GM19035 (cell line): Measurements from ENCODE around the gene CBR1.
"Not testable (repeated sequence)": the region's sequence is repeated elsewhere in the genome, so short reads cannot be mapped to it uniquely, and the experiment has no call there.

Experiments
- ATAC-seq: cut with Tn5 transposase; IDR thresholded peaks from one replicate; pipeline ENCODE4 v1.9.1; 2021; ENCODE audit not compliant: unreplicated experiment

The CBR1 gene

DNA sequence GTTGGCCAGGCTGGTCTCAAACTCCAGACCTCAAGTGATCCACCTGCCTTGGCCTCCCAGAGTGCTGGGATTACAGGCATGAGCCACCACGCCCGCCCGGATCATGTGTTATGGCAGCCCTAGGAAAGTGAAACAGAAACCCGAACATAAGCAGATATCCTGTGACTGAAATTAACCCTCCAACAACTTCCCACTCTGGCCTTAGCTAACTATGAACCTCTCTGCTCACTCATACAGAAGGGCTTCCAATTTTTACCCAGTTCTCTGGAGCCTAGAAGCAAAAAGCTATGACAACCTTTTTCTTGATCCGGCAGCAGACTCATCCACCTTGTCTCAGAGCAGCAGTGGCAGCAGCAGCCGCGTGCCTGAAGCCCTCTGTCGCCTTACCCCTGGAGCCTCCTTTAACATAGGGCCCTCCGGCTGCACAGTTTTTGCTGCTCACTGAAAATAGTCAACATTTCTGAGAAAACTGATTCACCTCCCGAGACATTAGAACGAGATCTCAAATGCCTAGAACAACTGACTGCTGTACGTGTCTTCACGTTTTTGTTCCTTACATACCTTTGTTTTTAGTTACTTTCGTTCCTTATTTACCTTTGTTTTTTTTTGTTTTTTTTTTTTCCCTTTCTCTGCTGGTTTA, 9.3 kb downstream of the CBR1 start:
- no peak for ATAC-seq

GRCh38 chr21:36079671-36080070, 9.8 kb downstream of the CBR1 start:
- no peak for ATAC-seq

DNA sequence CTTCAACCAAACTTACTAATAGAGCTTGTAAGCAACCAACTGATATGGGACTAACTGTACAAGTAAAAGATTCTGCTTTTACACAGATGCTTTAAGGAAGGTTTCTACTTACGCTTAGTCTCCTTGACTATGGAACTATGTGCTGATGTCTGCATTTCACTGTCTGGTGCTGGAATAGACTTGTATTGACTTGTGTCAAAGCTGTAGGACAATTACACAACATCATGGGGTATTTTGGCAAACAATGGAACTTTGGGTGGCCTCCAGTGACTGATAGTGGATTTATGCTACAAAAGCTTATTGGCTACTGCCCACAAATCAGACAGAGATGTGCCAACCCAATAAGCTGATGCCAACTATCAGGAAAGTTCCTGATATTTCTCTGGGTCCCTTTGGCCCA, 10.6 kb downstream of the CBR1 start:
- no peak for ATAC-seq

DNA sequence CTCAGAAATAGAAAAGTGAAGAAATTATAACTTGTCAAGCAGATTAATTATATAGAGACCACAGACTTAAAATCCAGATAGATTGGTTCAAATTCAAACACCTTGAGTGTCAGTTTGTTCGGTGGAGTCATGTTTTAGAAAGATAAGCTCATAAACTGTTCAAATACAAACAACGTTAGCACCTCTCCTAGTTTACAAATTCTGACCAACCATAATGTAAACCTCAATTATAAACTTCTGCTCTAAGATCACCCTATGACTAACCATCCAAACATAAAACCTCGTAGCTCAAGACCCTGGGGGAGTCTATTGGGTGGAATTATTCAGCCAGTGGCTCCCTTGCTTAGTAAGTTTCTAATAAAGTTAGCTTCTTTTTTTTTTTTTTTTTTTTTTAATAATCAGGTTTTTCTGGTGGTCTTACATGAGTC, 12.4 kb downstream of the CBR1 start:
- no peak for ATAC-seq

GRCh38 chr21:36087362-36088138, 17.7 kb downstream of the CBR1 start:
- no peak for ATAC-seq

GRCh38 chr21:36089946-36090345, 20.1 kb downstream of the CBR1 start:
- no peak for ATAC-seq

GRCh38 chr21:36092681-36093080, 22.9 kb downstream of the CBR1 start:
- no peak for ATAC-seq

DNA sequence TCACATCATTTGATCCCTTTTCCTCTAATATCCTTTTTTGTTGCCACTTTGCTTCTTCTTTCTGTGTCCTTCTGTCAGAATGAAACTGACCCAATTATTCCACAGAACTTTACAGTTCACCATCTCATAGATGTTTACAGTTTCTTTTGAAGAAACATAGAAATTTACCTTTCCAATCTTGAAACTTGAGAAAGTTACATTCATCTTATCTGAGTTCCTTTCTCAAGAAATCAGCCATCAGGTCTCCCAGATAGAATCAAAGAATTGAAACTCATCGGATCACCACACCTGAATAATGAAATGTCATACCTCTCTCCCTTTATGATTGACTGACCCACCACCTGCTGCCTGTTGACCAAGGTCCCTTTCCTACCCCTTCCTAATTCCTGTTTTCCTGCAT, 23.7 kb downstream of the CBR1 start:
- no peak for ATAC-seq

DNA sequence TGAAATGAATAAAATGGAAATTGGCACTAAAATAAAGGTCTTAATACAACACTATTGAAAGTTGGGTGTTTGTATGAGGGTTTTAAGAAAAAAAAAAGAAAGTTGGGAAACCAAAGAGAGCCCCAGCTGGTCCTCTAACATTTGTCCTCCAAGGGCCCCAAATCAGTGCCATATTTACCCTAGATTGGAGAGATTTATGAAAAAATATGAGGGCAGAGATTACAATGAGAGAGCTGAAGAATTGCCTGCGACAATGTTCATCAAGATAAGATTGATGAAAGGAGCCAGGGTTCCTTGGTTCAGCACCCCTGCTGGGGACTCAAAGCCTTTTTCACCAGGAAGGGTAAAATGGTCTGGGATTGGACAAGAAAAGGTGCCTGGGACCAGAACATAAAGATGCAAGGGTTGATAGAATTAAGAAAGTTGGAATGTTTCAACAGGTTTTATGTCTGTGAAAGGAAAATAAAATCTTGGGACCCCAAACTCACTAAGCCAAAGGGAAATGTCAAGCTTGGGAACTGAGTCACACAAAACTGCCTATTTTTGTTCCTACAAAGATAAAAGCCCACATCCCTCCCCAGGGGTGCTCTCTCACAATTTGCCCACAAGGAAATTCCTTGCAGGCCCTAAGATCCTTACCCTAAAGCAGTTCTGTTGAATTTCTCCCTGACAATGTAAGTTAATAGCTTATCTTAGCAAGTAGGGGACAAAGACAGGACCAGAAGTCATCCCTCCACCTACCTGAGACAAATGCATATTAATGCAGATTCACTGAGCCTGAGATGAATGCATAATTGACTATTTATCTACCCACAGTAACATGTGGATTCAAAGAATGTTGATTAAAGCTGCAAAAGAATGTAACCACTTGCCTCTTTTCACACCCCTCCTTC, 26.8 kb downstream of the CBR1 start:
- no peak for ATAC-seq

DNA sequence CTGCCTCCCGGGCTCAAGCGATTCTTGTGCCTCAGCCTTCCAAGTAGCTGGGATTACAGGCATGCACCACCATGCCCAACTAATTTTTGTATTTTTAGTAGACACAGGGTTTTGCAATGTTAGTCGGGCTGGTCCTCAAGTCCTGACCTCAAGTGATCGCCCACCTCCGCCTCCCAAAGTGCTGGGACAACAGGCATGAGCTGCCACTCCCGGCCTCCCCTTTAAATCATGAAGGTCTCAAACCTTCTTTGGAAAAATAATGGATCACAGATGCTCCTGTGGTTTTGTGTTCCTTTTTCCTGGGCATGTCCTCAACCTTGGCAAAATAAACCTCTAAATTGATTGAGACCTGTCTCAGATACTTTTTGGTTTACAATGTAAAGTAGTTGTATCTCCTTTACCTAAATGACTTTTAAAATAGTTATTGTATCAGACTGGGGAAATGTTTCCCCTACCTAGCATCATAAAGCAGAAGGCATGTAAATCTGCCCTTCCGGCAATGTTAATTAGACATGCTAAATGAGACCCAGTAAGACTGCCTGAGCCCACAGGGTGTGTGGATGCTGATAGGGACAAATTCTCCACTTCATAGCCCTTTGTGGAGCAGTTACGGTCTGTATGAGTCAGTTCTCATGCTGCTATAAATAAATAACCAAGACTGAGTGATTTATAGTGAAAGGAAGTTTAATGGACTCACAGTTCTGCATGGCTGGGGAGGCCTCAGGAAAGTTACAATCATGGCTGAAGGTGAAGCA, 27.8 kb downstream of the CBR1 start:
- no peak for ATAC-seq

- ATAC-seq = no peak
Measured at GRCh38 chr21:36098182-36098532, 28.3 kb downstream of the CBR1 start.

GRCh38 chr21:36099000-36099399, 29.2 kb downstream of the CBR1 start:
- ATAC-seq = no peak

DNA sequence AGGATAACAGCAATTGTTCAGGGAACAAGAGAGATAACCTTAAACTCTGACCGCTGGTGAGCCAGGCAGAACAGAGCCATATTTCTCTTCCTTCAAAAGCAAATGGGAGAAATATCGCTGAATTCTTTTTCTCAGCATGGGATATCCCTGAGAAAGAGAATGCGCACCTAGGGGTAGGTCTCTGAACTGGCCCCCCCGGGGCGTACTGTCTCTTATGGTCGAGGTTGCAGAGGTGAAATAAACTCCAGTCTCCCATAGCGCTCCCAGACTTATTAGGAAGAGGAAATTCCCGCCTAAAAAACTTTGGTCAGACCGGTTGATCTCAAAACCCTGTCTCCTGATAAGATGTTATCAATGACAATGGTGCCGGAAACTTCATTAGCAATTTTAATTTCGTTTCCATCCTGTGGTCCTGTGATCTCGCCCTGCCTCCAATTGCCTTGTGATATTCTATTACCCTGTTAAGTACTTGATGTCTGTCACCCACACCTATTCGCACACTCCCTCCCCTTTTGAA, 29.9 kb downstream of the CBR1 start:
- not testable (repeated sequence) for ATAC-seq

DNA sequence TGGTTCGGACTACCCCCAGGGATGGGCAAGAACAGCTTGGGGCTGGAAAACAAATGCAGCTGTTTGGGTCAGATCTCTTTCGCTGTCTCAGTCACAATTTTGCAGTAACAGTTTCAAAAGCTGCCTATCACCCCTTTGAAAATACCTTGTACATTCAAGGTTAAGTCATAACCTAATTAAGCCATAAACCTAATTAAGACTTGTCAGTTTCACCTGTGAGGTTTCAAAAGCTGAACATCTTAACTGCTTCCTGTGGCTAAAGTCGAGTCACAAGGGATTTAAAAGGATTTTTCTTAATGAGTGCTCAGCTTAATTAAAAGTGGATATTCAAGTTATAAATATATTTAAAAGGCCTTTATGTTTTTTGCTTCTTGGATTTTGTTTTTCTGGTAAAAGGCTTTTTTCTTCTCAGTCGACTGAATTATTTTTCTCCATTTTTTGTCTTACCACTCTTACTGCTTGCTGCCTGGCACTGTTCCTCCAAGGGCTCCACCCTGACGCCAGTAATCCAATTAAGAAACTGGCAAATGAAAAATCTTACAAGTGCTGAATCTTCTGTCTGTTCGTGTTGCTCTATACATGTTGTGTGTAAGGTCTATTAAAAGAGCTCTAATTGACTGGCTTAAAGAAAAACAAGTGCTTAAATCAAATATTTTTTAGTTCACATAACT, 31.3 kb downstream of the CBR1 start:
- no peak for ATAC-seq

DNA sequence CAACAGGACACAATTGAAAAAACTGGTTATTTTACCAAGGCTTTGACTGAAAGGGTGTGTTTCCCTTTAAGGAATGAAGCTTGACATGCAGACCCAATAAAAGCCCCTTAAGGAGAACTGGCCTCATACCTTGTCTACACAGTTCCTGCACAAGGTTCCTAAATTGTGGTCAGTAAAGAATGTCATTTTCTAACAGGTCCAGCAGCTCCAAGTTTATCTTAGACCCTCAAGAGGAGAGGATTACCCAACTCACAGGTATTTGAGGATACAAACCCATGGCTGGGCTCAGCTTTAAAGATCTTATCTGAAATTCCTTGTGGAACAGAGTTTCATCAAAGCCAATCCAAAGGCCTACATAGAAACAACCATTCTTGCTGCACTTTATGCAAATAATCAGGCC, 33.6 kb downstream of the CBR1 start:
- ATAC-seq = no peak

GRCh38 chr21:36104317-36105300, 34.8 kb downstream of the CBR1 start:
- no peak for ATAC-seq

GRCh38 chr21:36105327-36105842, 35.6 kb downstream of the CBR1 start:
- ATAC-seq = no peak

DNA sequence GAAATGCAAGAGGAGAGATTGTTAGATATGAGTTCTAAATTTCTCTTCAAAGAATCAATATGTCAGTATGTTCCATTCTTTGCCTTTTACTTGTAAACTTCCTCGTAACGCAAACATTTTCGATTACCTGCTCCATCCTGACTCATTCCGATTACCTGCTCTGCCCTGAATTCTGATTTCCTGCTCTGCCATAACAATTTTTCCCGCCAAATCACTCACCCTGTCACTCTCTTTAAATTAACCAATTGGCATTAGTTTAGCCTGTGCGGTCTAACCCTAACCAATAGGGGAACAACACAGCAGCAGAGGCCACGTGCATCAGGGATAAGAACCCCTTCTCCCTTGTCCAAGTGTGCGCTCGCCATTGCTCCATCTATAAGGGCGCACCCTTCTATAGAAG, 40.0 kb downstream of the CBR1 start:
- no peak for ATAC-seq

- no peak for ATAC-seq
Measured at GRCh38 chr21:36111238-36111637, 41.4 kb downstream of the CBR1 start.
